Activated CD8-positive, alpha-beta T cell treated with anti-CD3 and anti-CD28 coated beads, Interleukin-2, amount 10 ng/mL, durations not matched to agents 7 days and 5 days (primary cell): ENCODE measurements around the gene HS6ST1. TPM values are rescaled to one million over a fixed set of nuclear protein-coding genes. Genes with fewer than 3 reads are reported as not detected.
A peak's percentile ranks its signal among the peaks of the same experiment; 100 is the strongest.

Experiments
- ATAC-seq: fragments of 150-1000 bp; cut with Tn5 transposase; one replicate; pipeline ENCODE4 v1.10.0; 2021; ENCODE audit warnings: moderate library complexity
- CTCF ChIA-PET: fragments of 350-600 bp; sonication (Branson Sonifier 250); formaldehyde crosslinking; loops from one replicate; lab custom pipeline; 2021; ENCODE audit warnings: antibody characterized with exemption; lab: Charles Lee
- POLR2A ChIA-PET: fragments of 350-600 bp; sonication (Branson Sonifier 250); formaldehyde crosslinking; loops from one replicate; lab custom pipeline; 2021; ENCODE audit warnings: antibody characterized with exemption; lab: Charles Lee
- DNase-seq: peaks from one replicate; pipeline ENCODE4 v3.0.0-alpha.2; 2020
- H3K27ac Mint-ChIP-seq: one replicate; pipeline ENCODE4 v1.8.0; 2021; ENCODE audit warnings: mild to moderate bottlenecking, mixed read lengths
- H3K27me3 Mint-ChIP-seq: one replicate; pipeline ENCODE4 v1.8.0; 2021; ENCODE audit warnings: low read depth, mixed read lengths
- H3K36me3 Mint-ChIP-seq: one replicate; pipeline ENCODE4 v1.8.0; 2021; ENCODE audit warnings: low read depth, mixed read lengths
- H3K4me1 Mint-ChIP-seq: one replicate; pipeline ENCODE4 v1.8.0; 2021; ENCODE audit warnings: low read depth, mixed read lengths
- H3K4me3 Mint-ChIP-seq: one replicate; pipeline ENCODE4 v1.8.0; 2021; ENCODE audit warnings: mild to moderate bottlenecking, mixed read lengths
- H3K9me3 Mint-ChIP-seq: one replicate; pipeline ENCODE4 v1.8.0; 2022; ENCODE audit warnings: mixed read lengths; ENCODE audit not compliant: insufficient read depth
- total RNA-seq, 2 experiments: library from RNA; stranded (reverse); gene quantifications; one replicate each; pipeline ENCODE4 v1.2.3, GENCODE V29; 2021

HS6ST1 gene
- total RNA-seq, 2 experiments from 2014 or later: 7.1 to 8.1 TPM

DNA sequence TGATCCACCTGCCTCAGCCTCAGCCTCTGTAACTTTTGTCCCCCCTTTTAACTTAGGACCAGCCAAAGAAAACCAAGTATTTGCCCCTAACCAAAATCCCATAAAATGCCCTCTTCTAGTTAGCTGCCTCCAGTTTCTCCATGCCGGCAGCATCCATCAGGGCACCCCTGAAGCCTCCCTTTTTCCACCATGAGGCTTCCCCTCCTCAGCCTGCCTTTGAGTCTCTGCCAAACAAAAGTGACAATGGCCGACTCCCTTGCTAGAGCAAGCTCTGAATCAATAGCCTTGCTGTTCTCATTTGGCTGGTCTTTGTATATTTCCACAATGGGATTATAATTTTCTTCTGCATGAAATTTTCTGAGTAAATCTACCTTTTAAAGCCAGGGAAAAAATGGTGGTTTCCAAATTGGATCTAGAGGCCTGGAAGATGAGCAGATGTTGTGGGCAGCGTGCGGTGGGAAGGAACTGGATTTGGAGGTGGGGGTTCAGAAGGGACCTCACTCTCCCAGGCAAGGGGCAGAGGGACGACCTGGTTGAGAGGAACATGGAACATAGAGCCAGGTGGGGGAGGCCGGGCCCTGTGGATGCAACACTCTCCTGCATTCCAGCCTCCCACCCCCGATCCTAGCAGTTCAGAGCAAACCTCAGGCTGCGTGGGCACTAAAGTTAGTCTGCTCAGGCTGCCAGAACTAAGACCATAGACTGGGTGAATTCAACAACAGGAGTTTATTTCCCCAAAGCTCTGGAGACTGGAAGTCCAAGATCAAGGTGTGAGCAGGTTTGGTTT is 80.6 kb downstream of the HS6ST1 start:
- Mint-ChIP-seq H3K4me3 (no peak overlapping the region), H3K27ac (no peak overlapping the region), H3K4me1 (no peaks in the 10 kb centered on the region), H3K36me3 (no peaks in the 10 kb centered on the region), H3K27me3 (peaks cover 7% of the 10 kb centered on the region), H3K9me3 (no peaks in the 10 kb centered on the region)
- CTCF ChIA-PET: no interaction called here
- ATAC-seq (no peak), DNase-seq (no peak)
- POLR2A ChIA-PET: interaction anchor here (0.6 to 0.7 kb wide), 2 partner anchors 14 to 49 kb away, joined by 3 read pairs; no protein-coding TSS in a partner anchor

- peaks cover 6% of the 10 kb centered on the region for H3K27me3 Mint-ChIP-seq
- ATAC-seq (no peak), DNase-seq (no peak)
- H3K27ac Mint-ChIP-seq: no peak overlapping the region
- no peak overlapping the region for H3K4me3 Mint-ChIP-seq
- CTCF ChIA-PET: interaction anchor here (1.3 kb wide), 1 partner anchor 174 kb away, joined by 5 read pairs; no protein-coding TSS in a partner anchor
- POLR2A ChIA-PET: interaction anchor here (0.7 kb wide), 1 partner anchor 48 kb away, joined by 3 read pairs; no protein-coding TSS in a partner anchor
- no peaks in the 10 kb centered on the region for H3K9me3 Mint-ChIP-seq
- no peaks in the 10 kb centered on the region for H3K36me3 Mint-ChIP-seq
- no peaks in the 10 kb centered on the region for H3K4me1 Mint-ChIP-seq
Measured at GRCh38 chr2:128237081-128237534, 81.6 kb downstream of the HS6ST1 start.

DNA sequence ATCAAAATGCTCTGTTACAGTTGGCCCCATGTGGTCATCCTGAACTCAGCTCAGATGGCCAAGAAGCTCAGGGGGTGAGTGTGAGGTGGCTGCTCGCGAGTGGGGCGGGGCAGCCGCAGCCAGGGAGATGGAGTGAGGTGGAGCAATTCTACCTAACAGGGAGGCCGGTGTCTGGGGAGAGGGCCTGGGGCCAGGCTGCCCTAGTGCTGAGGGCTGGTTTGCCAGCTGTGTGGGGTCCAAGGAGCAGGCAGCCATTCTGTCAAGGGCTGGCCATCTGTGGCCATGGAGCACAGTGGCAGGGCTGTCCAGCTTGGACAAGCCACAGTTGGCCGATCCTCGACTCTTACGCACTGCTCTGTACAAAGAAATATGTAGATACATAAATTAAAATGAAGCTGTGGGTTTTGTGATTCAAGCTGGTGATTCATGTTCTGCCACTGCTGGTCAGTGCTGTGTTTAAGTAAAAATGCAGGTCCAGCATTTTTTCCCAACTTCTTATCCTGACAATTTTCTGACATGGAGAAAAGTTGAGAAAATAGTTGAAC is 82.1 kb downstream of the HS6ST1 start:
- no peak overlapping the region for H3K27ac Mint-ChIP-seq
- ATAC-seq (no peak), DNase-seq (no peak)
- no peak overlapping the region for H3K4me3 Mint-ChIP-seq
- no peaks in the 10 kb centered on the region for H3K36me3 Mint-ChIP-seq
- H3K4me1 Mint-ChIP-seq: no peaks in the 10 kb centered on the region
- H3K27me3 Mint-ChIP-seq: peaks cover 6% of the 10 kb centered on the region
- ChIA-PET POLR2A (no interaction called here), CTCF (interaction anchor here (1.3 kb wide), 1 partner anchor 173 kb away, joined by 5 read pairs; no protein-coding TSS in a partner anchor)
- no peaks in the 10 kb centered on the region for H3K9me3 Mint-ChIP-seq

GRCh38 chr2:128235581-128235980 is 83.1 kb downstream of the HS6ST1 start:
- no peak for DNase-seq
- ChIA-PET POLR2A (no interaction called here), CTCF (no interaction called here)
- Mint-ChIP-seq H3K27ac (no peak overlapping the region), H3K4me3 (no peak overlapping the region), H3K4me1 (no peaks in the 10 kb centered on the region), H3K27me3 (peaks cover 6% of the 10 kb centered on the region), H3K9me3 (no peaks in the 10 kb centered on the region), H3K36me3 (no peaks in the 10 kb centered on the region)
- ATAC-seq: no peak

GRCh38 chr2:128234613-128235012 is 84.1 kb downstream of the HS6ST1 start:
- no peak for DNase-seq
- H3K36me3 Mint-ChIP-seq: no peaks in the 10 kb centered on the region
- H3K4me1 Mint-ChIP-seq: no peaks in the 10 kb centered on the region
- ChIA-PET POLR2A (no interaction called here), CTCF (interaction anchor here (1.4 to 2.9 kb wide), 2 partner anchors 55 to 171 kb away, joined by 9 to 11 read pairs; no protein-coding TSS in a partner anchor)
- H3K9me3 Mint-ChIP-seq: no peaks in the 10 kb centered on the region
- no peak overlapping the region for H3K27ac Mint-ChIP-seq
- ATAC-seq: no peak
- H3K4me3 Mint-ChIP-seq: no peak overlapping the region
- peaks cover 6% of the 10 kb centered on the region for H3K27me3 Mint-ChIP-seq

GRCh38 chr2:128233790-128234395 is 84.8 kb downstream of the HS6ST1 start:
- DNase-seq: no peak
- H3K27me3 Mint-ChIP-seq: peaks cover 6% of the 10 kb centered on the region
- H3K9me3 Mint-ChIP-seq: no peaks in the 10 kb centered on the region
- CTCF ChIA-PET: interaction anchor here (0.7 to 2.9 kb wide), 5 partner anchors 10 to 180 kb away, joined by 3 to 11 read pairs (median 4); no protein-coding TSS in a partner anchor
- POLR2A ChIA-PET: interaction anchor here (0.6 kb wide), 1 partner anchor 84 kb away, joined by 3 read pairs; no protein-coding TSS in a partner anchor
- H3K36me3 Mint-ChIP-seq: no peaks in the 10 kb centered on the region
- no peaks in the 10 kb centered on the region for H3K4me1 Mint-ChIP-seq
- peak overlapping the region; percentile 74 for H3K4me3 Mint-ChIP-seq
- no peak overlapping the region for H3K27ac Mint-ChIP-seq
- ATAC-seq: no peak

- no peaks in the 10 kb centered on the region for H3K9me3 Mint-ChIP-seq
- H3K27ac Mint-ChIP-seq: no peak overlapping the region
- peak overlapping the region; percentile 74 for H3K4me3 Mint-ChIP-seq
- no peaks in the 10 kb centered on the region for H3K36me3 Mint-ChIP-seq
- ChIA-PET POLR2A (interaction anchor here (0.6 kb wide), 1 partner anchor 84 kb away, joined by 3 read pairs; no protein-coding TSS in a partner anchor), CTCF (interaction anchor here (0.7 to 2.9 kb wide), 5 partner anchors 11 to 179 kb away, joined by 3 to 11 read pairs (median 4); no protein-coding TSS in a partner anchor)
- H3K4me1 Mint-ChIP-seq: no peaks in the 10 kb centered on the region
- DNase-seq: peak; percentile 90
- H3K27me3 Mint-ChIP-seq: peaks cover 6% of the 10 kb centered on the region
- ATAC-seq: peak; percentile 98
Measured at GRCh38 chr2:128232965-128233789, 85.5 kb downstream of the HS6ST1 start.

- no peak overlapping the region for H3K27ac Mint-ChIP-seq
- no peaks in the 10 kb centered on the region for H3K36me3 Mint-ChIP-seq
- ChIA-PET CTCF (no interaction called here), POLR2A (no interaction called here)
- H3K4me1 Mint-ChIP-seq: no peaks in the 10 kb centered on the region
- ATAC-seq (no peak), DNase-seq (no peak)
- no peak overlapping the region for H3K4me3 Mint-ChIP-seq
- peaks cover 5% of the 10 kb centered on the region for H3K27me3 Mint-ChIP-seq
- no peaks in the 10 kb centered on the region for H3K9me3 Mint-ChIP-seq
Measured at GRCh38 chr2:128228894-128229293, 89.8 kb downstream of the HS6ST1 start.

- no peaks in the 10 kb centered on the region for H3K4me1 Mint-ChIP-seq
- ATAC-seq: no peak
- H3K4me3 Mint-ChIP-seq: no peak overlapping the region
- CTCF ChIA-PET: no interaction called here
- POLR2A ChIA-PET: no interaction called here
- DNase-seq: no peak
- H3K9me3 Mint-ChIP-seq: no peaks in the 10 kb centered on the region
- H3K36me3 Mint-ChIP-seq: no peaks in the 10 kb centered on the region
- no peak overlapping the region for H3K27ac Mint-ChIP-seq
- H3K27me3 Mint-ChIP-seq: peaks cover 5% of the 10 kb centered on the region
Measured at GRCh38 chr2:128227862-128228261, 90.8 kb downstream of the HS6ST1 start.

- Mint-ChIP-seq H3K4me1 (peaks cover 9% of the 10 kb centered on the region), H3K4me3 (no peak overlapping the region), H3K36me3 (no peaks in the 10 kb centered on the region), H3K27ac (no peak overlapping the region), H3K27me3 (no peaks in the 10 kb centered on the region), H3K9me3 (no peaks in the 10 kb centered on the region)
- DNase-seq (no peak), ATAC-seq (no peak)
- POLR2A ChIA-PET: no interaction called here
- CTCF ChIA-PET: no interaction called here
Measured at GRCh38 chr2:128219891-128220290, 98.8 kb downstream of the HS6ST1 start.

DNA sequence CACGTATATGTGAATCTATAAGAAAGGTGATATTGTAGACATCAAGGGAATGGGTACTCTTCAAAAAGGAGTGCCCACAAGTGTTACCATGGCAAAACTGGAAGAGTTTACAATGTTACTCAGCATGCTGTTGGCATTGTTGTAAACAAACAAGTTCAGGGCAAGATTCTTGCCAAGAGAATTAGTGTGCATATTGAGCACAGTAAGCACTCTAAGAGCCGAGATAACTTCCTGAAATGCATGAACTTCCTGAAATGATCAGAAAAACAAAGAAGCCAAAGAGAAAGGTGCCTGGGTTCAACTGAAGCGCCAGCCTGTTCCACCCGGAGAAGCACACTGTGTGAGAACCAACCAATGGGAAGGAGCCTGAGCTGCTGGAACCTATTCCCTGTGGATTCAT is 101.0 kb downstream of the HS6ST1 start:
- no peaks in the 10 kb centered on the region for H3K9me3 Mint-ChIP-seq
- POLR2A ChIA-PET: no interaction called here
- H3K36me3 Mint-ChIP-seq: no peaks in the 10 kb centered on the region
- H3K4me1 Mint-ChIP-seq: peaks cover 9% of the 10 kb centered on the region
- DNase-seq (no peak), ATAC-seq (no peak)
- H3K27me3 Mint-ChIP-seq: no peaks in the 10 kb centered on the region
- H3K27ac Mint-ChIP-seq: no peak overlapping the region
- CTCF ChIA-PET: no interaction called here
- no peak overlapping the region for H3K4me3 Mint-ChIP-seq
